ENCODE data around the gene MATR3.

- no peak for TF ChIP-seq POLR2A (IDR thresholded peaks at IDR 0.05)
- TF ChIP-seq CTCF (IDR thresholded peaks at IDR 0.05) = no peak
- TF ChIP-seq POLR2AphosphoS5 (IDR thresholded peaks at IDR 0.05) = no peak
Measured at GRCh38 chr5:139361835-139362429, 68.4 kb downstream of the MATR3 start.

Measured in breast epithelium (tissue), 3 donors.